ENCODE results near the gene GALK1. TPM values are rescaled to one million over a fixed set of nuclear protein-coding genes. Genes with fewer than 3 reads are reported as not detected.

Gene GALK1
- total and polyA plus RNA-seq, 2 of the 13 experiments (the other 11 are each of a cell fraction or from before 2014, with no cell fraction given): 59.9 to 93.6 TPM

- TF ChIP-seq CTCF (CRISPR knock-in tag; IDR thresholded peaks at IDR 0.05): no peak
- peak; percentile 60 for TF ChIP-seq PAXIP1 (CRISPR knock-in tag; conservative IDR thresholded peaks at IDR 0.05)
- no peak for TF ChIP-seq ZBTB34 (CRISPR knock-in tag; IDR thresholded peaks at IDR 0.05)
- TF ChIP-seq HMGXB4 (CRISPR knock-in tag; IDR thresholded peaks at IDR 0.05; ENCODE audit: borderline replicate concordance in 1 of 2, low read depth in 1 of 2): peak; percentile 89 to 96
- peak; percentile 42; the same call in 1 of the 2 replicates for TF ChIP-seq E2F1 (CRISPR knock-in tag; IDR thresholded peaks at IDR 0.05)
- TF ChIP-seq IRF9 (CRISPR knock-in tag; IDR thresholded peaks at IDR 0.05; ENCODE audit: borderline replicate concordance): peak; percentile 91
- peak; percentile 55 for TF ChIP-seq ZFP82 (CRISPR knock-in tag; IDR thresholded peaks at IDR 0.05; ENCODE audit: borderline replicate concordance)
- 0 out of 2 replicates have a peak, but pooled peaks have one; percentile 27 for TF ChIP-seq ZBTB7A (CRISPR knock-in tag; IDR thresholded peaks at IDR 0.05)
- TF ChIP-seq ZNF670 (CRISPR knock-in tag; IDR thresholded peaks at IDR 0.05; ENCODE audit: borderline replicate concordance): peak; percentile 85; the same call in 1 of the 2 replicates
- peak; percentile 47 for TF ChIP-seq BHLHE40 (IDR thresholded peaks at IDR 0.05; ENCODE audit: low read length)
- 0 out of 2 replicates have a peak, but pooled peaks have one; percentile 83 for TF ChIP-seq ZNF788 (CRISPR knock-in tag; IDR thresholded peaks at IDR 0.05; ENCODE audit: borderline replicate concordance)
- peak; percentile 46; the same call in 1 of the 2 replicates for TF ChIP-seq HIC2 (CRISPR knock-in tag; IDR thresholded peaks at IDR 0.05; ENCODE audit: low read depth)
- TF ChIP-seq ZNF605 (CRISPR knock-in tag; IDR thresholded peaks at IDR 0.05): peak; percentile 92; the same call in 1 of the 2 replicates
These were observed 14.4 kb upstream of the GALK1 start (continued) for GRCh38 chr17:75779250-75779986.

Data from HepG2 (cell line).